HG03571 (cell line): ENCODE measurements around the gene RFK.

ENCODE experiments used
- ATAC-seq: cut with Tn5 transposase; IDR thresholded peaks from one replicate; pipeline ENCODE4 v1.9.1; 2021; ENCODE audit not compliant: unreplicated experiment

The RFK gene

GRCh38 chr9:76336027-76336426 lies 58.2 kb downstream of the RFK start:
- no peak for ATAC-seq
